Nephron (organoid): Measurements from ENCODE around the gene GIT1.

ENCODE experiments used
- H3K27ac Mint-ChIP-seq, 3 experiments: 2 replicates each; pipeline ENCODE4 v1.8.0; 2020; ENCODE audit warnings: mixed read lengths in 3 of 3, mild to moderate bottlenecking in 2 of 3, moderate library complexity in 1 of 3
- H3K27me3 Mint-ChIP-seq: 2 replicates; pipeline ENCODE4 v1.8.0; 2021; ENCODE audit warnings: low read depth, mild to moderate bottlenecking, moderate library complexity, mixed read lengths
- H3K36me3 Mint-ChIP-seq: 2 replicates; pipeline ENCODE4 v1.8.0; 2020; ENCODE audit warnings: low read depth, mixed read lengths
- H3K4me1 Mint-ChIP-seq: 2 replicates; pipeline ENCODE4 v1.8.0; 2020; ENCODE audit warnings: mixed read lengths
- H3K4me3 Mint-ChIP-seq, 3 experiments: 2 replicates each; pipeline ENCODE4 v1.8.0; 2020; ENCODE audit warnings: mild to moderate bottlenecking in 3 of 3, mixed read lengths in 3 of 3, moderate library complexity in 2 of 3
- H3K9me3 Mint-ChIP-seq: 2 replicates; pipeline ENCODE4 v1.8.0; 2020; ENCODE audit warnings: mixed read lengths
- CTCF ChIP-seq, 3 experiments: fragments of 200-600 bp; sonication (generic); IDR thresholded peaks; one replicate each; pipeline ENCODE4 v1.5.0; 2021; ENCODE audit warnings: antibody characterized with exemption in 3 of 3; ENCODE audit not compliant: unreplicated experiment in 3 of 3

GIT1 gene

DNA sequence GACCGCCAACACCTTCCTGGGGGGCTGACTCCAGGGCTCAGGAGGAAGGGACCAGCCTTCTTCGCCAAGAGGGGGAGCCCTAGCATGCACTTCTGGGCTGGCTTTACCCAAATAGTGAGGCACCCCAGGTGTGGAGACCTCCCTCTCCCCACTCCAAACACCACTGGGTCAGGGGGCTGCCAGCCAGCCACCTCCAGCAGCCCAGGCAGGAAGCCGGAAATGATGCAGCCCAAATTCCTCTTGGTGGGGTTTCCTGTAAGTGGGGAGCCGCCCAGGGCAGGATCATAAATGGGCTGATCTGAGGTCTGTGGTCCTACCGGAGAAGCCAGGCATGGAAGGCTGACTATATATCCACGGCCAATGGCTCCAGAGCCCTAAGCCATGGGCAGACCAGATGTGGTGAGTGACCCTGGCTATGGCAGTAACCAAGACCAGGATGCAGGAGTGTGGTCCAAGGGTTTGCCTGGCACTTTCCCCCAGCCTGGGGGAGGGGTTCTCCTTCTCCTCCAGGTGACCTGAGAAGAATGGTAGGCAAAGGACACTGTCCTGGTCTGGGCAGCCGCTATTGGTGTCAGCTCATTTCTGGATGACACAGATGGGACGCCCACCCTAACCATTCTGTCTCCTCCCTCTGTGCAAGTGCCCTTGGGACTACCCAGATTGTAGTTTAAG, 4.2 kb downstream of the GIT1 start:
- Mint-ChIP-seq H3K9me3 (no peaks in the 10 kb centered on the region), H3K27ac (no peak overlapping the region), H3K27me3 (no peaks in the 10 kb centered on the region)

GRCh38 chr17:29584452-29585079, 4.9 kb downstream of the GIT1 start:
- Mint-ChIP-seq H3K36me3 (peaks cover 11% of the 10 kb centered on the region), H3K27ac (no peak overlapping the region), H3K4me3 (peak overlapping the region in 1 of 3 experiments; percentile 63), H3K9me3 (no peaks in the 10 kb centered on the region), H3K27me3 (no peaks in the 10 kb centered on the region), H3K4me1 (peaks cover 34% of the 10 kb centered on the region)
- TF ChIP-seq CTCF (IDR thresholded peaks at IDR 0.05; ENCODE audit: unreplicated experiment in 3 of 3), result no peak

More for the DNA sequence above, 4.2 kb downstream of the GIT1 start:
- Mint-ChIP-seq H3K4me1 (peaks cover 34% of the 10 kb centered on the region), H3K36me3 (peaks cover 7% of the 10 kb centered on the region), H3K4me3 (no peak overlapping the region)
- peak in 1 of 3 experiments; percentile 9 for TF ChIP-seq CTCF (IDR thresholded peaks at IDR 0.05; ENCODE audit: unreplicated experiment in 3 of 3)

GRCh38 chr17:29583324-29584248, 5.9 kb downstream of the GIT1 start:
- no peaks in the 10 kb centered on the region for H3K9me3 Mint-ChIP-seq
- peak overlapping the region in 1 of 3 experiments; percentile 25 for H3K4me3 Mint-ChIP-seq
- no peak overlapping the region for H3K27ac Mint-ChIP-seq
- H3K27me3 Mint-ChIP-seq, result no peaks in the 10 kb centered on the region
- TF ChIP-seq CTCF (IDR thresholded peaks at IDR 0.05; ENCODE audit: unreplicated experiment in 3 of 3), result no peak
- peaks cover 34% of the 10 kb centered on the region for H3K4me1 Mint-ChIP-seq
- H3K36me3 Mint-ChIP-seq, result peaks cover 11% of the 10 kb centered on the region

DNA sequence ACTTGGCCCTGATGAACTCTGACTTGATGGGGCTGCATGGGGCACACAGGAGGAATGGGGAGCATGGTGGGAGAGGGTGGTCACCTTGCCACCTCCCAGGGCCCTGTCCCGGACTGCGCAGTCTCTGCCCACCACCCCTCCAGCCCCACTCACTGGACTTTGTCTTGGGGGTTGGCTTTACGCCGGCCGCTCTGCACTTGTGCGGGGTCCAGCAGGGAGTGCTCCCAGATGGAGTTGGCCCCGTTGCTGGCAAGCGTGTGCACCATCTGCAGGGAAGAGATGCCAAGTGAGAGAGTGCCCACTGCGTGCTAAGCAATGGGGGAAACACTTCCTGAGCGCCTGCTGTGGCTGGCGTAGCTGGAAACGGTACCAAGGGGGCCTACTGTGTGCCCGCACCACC, 6.7 kb downstream of the GIT1 start:
- H3K9me3 Mint-ChIP-seq, result no peaks in the 10 kb centered on the region
- peaks cover 32% of the 10 kb centered on the region for H3K4me1 Mint-ChIP-seq
- no peak for TF ChIP-seq CTCF (IDR thresholded peaks at IDR 0.05; ENCODE audit: unreplicated experiment in 3 of 3)
- no peak overlapping the region for H3K27ac Mint-ChIP-seq
- H3K36me3 Mint-ChIP-seq, result peaks cover 15% of the 10 kb centered on the region
- H3K27me3 Mint-ChIP-seq, result no peaks in the 10 kb centered on the region
- H3K4me3 Mint-ChIP-seq, result no peak overlapping the region

DNA sequence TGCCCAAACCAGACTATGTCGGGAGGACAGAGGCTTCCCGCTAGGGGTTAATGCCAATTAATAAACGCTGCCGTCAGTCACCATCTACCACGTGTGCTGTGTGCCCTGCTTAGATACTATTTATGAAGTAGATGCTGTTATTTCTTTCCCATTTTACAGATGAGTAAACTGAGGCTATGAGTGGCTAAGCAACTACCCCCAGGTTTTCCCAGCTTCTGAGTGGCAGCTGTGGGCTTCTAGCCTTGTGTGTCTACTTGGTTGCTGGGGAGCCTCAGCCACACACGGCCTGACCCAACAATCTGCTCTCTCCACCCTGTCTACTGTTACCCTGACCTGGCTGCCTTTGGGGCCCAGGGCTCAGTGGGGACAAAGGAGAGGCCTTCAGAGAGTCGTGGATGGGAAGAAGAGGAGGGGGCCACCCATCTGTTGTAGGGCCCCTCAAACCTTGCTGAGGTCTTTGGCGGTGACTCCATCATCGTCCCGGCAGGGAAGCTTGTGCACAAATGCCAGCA, 7.1 kb downstream of the GIT1 start:
- Mint-ChIP-seq H3K27me3 (no peaks in the 10 kb centered on the region), H3K27ac (no peak overlapping the region), H3K9me3 (no peaks in the 10 kb centered on the region), H3K4me3 (no peak overlapping the region), H3K4me1 (peaks cover 27% of the 10 kb centered on the region), H3K36me3 (peaks cover 19% of the 10 kb centered on the region)
- no peak for TF ChIP-seq CTCF (IDR thresholded peaks at IDR 0.05; ENCODE audit: unreplicated experiment in 3 of 3)
